GM04504 (cell line): ENCODE measurements around the gene PCSK9.

Experiments
- DNase-seq: peaks from one replicate; pipeline ENCODE4 v3.0.0-alpha.2; 2012; ENCODE audit warnings: low read depth

Gene PCSK9

DNA sequence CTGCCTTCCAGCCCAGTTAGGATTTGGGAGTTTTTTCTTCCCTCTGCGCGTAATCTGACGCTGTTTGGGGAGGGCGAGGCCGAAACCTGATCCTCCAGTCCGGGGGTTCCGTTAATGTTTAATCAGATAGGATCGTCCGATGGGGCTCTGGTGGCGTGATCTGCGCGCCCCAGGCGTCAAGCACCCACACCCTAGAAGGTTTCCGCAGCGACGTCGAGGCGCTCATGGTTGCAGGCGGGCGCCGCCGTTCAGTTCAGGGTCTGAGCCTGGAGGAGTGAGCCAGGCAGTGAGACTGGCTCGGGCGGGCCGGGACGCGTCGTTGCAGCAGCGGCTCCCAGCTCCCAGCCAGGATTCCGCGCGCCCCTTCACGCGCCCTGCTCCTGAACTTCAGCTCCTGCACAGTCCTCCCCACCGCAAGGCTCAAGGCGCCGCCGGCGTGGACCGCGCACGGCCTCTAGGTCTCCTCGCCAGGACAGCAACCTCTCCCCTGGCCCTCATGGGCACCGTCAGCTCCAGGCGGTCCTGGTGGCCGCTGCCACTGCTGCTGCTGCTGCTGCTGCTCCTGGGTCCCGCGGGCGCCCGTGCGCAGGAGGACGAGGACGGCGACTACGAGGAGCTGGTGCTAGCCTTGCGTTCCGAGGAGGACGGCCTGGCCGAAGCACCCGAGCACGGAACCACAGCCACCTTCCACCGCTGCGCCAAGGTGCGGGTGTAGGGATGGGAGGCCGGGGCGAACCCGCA, at the start of gene PCSK9:
Gene PCSK9, plus strand, starts transcription at position 207 of the 741 bp plus-strand sequence. Its CDS starts 290 bp downstream, at position 497.
- no peak for DNase-seq

DNA sequence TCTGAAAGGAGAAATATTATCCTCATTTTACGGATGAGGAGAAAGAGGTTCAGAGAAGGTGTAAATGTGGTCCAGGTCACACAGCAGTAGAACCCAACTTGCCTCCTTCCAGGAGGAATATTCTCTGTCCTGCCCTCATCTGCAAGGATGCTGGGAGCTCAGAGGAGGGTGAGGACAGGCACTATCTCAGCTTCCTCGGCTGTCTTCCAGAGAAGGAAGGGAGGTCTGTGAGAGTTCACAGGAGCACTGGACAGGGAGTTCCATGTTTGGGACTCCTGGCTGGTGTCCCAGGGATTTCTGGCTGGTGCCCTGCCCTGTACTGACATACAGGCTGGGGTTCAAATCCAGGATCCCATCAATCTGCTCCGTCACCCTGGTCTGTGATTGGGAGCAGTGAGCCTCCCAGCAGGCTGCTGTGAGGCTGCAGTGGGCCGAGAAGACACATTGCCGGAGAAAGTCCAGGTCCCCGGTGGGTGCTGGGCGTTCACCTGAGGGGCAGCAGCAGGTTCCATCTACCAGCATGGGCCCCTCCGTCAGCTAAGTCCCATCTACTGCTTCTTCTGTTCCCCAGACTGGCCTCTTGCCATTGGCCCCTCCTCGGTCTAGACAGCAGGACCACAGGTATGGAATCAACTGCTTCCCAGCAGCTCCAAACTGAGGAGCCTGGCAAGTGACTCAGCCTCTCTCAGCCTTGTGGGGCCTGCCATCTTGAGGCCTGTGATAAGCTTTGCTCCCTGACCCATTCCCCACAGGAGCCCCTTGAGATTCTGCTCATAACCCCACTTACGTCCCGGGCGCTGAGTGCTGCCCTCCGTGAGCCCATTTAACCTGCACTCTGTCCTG, 49.2 kb upstream of the PCSK9 start:
- DNase-seq = no peak

DNA sequence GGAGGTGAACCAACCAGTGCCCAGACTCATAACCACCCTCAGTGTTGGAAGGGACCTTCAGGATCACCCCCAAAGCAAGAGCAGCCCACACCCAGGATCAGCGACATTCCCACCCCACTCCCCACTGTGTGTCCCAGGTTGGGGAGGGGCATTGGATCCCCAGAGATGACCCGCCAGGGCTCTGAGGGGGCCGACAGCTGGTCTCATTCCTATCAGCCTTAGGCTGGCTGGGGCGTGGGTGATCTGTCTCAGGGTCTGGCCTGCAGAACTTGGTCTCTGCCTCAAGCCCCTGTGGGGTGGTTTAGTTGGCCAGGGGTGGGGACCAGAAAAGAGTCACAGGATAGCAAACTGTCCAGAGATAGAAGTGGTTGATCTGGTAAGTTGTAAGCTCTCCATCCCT, 48.4 kb upstream of the PCSK9 start:
- DNase-seq = no peak

GRCh38 chr1:54991939-54992338, 47.4 kb upstream of the PCSK9 start:
- DNase-seq = no peak

GRCh38 chr1:54993140-54993539, 46.2 kb upstream of the PCSK9 start:
- DNase-seq = no peak

- no peak for DNase-seq
Measured at GRCh38 chr1:54994355-54994990, 44.9 kb upstream of the PCSK9 start.

DNA sequence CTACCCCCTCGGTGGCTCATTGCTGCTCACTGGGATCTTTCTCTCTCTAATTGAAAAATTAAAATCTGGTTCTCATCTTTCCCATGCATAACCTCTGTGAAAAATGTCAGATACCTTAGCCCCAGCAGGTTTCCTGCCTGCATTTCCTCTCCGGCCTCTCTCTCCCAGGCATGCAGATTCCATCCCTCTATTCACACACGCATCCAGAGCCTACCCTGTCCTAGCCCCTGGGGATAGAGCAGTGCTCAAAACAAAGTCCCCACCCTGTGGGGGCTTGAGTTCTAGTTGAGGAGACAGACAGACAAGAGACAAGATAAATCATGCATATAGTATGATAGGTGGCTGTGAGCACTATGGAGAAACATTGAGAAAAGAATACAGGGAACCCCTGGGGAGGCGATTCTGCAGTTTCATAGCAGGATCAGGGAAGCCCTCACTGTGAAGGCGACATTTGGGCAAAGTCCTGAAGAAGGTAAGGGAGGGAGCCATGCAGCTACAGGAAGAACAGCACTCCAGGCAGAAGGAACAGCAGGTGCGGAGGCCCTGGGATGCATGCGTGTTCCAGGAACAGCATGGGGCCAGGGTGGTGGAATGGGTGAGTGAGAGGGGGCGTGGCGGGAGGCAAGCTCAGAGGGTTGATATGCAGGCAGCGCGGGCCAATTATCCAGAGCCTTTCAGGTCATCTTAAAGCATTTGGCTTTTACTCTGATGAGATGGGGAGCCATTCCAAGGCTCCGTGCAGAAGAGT, 44.2 kb upstream of the PCSK9 start:
- DNase-seq = no peak

DNA sequence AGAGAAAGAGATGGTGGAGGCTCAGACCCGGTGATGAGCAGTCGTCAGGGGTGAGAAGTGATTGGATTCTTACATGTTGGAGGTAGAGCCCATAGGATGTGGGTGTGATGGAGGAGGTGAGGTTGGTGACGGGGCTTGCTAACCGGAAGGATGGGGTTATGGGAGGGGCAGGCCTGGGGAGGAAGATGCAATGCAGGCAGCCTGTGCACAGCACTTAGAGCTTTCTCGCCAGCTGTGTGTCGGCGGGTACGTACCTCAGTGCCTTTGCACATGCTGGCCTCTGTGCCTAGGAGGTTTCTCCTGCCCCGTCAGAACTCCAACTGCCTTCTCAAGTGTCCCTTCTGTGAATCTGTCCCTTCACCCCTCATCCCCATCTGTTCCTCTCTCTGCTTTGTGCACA, 43.5 kb upstream of the PCSK9 start:
- no peak for DNase-seq

DNA sequence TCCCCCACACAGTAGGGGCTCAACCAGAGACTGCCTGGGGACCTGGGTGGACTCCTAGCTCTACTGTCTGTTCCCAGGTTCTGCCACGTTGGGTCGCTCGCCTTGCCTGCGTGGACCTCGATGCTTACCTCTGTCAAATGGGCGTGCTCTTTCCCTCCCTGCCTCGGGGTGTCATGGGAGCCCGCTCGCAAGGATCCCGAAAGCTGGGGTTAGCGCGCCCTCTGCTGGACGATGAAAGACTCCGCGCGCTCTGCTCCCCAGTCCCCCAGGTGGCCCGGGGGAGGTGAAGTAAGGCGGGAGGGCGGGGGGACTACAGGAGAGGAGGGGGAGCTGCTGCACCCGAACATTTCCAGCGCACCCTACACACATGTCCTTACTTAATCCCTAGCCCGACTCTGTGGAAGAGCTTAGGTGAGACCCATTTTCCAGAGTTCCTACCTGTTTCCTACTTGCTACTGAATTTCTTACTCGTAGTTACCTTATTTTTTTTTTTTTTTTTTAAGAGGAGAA, 42.9 kb upstream of the PCSK9 start:
- no peak for DNase-seq

GRCh38 chr1:54996869-54997710, 42.3 kb upstream of the PCSK9 start:
- DNase-seq = no peak

- no peak for DNase-seq
Measured at GRCh38 chr1:54997711-54997986, 41.7 kb upstream of the PCSK9 start.

DNA sequence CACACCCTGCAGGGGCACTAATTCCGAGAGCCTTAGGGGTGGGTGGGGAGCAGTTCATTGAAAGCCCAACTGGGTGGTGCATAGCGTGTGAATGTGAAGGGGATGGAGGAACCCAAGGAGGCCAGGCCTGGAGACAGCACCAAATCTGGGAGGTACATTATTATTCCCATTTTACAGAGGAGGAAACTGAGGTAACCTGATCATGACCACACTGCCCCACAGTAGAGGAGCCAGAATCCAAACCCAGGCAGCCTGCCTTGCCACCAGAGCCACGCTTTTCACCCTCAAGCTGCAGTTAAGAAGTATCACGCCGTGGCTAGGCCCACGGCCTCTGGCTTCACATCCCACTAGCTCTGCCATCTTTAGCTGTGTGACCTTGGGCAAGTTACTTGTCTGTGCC, 41.2 kb upstream of the PCSK9 start:
- no peak for DNase-seq

DNA sequence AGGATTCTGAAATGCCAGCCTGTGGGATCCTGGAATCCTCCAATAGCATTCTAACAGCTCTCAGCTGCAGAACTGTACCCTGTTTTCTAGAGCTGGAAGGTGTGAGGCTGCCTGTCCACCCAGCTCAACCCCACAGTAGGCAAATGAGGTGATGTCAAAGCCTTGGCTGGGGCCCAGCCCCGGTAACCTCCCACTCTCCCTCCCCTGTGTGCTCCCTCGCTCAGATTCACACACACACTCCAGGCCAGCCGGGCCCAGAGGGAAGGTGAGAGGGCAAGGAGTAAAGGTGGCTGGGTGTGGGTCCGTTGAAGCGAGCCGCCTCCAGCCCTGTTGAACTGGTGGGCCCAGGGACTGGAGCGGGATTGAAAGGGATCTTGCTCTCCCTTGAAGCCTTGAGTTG, 40.7 kb upstream of the PCSK9 start, which contains the start of gene BSND:
Gene BSND, plus strand, starts transcription at position 257 of the 400 bp plus-strand sequence. CDS start 254 bp downstream, outside the sequence.
- DNase-seq = no peak

- DNase-seq = no peak
Measured at GRCh38 chr1:55000110-55001085, 39.0 kb upstream of the PCSK9 start.

- no peak for DNase-seq
Measured at GRCh38 chr1:55001311-55001710, 38.0 kb upstream of the PCSK9 start.

DNA sequence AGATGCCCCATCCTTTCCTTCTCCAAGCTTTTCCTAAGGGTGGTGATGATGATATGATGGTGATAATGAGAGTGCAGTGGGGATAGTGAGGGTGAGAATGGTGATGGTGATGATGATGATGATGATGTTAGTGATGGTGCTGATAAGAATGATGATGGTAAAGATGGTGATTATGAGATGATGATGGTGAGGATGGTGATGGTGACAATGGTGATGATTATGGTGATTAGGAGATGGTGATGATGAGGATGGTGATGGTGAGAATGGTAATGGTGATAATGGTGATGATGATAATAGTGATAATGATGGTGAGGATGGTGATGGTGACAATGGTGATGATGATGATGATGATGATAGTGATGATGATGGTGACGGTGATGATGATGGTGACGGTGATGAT, 36.7 kb upstream of the PCSK9 start:
- DNase-seq = no peak

- no peak for DNase-seq
Measured at GRCh38 chr1:55005351-55006140, 33.8 kb upstream of the PCSK9 start.

DNA sequence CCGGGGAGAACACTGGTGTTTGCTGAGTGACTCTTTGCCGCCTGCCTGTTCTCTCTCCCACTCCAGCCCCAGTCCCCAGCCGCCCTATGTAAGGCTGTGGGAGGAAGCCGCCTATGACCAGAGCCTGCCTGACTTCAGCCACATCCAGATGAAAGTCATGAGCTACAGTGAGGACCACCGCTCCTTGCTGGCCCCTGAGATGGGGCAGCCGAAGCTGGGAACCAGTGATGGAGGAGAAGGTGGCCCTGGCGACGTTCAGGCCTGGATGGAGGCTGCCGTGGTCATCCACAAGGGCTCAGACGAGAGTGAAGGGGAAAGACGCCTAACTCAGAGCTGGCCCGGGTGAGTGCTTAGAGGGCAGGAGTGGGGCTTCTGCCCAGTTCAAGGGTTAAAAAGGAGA, 32.4 kb upstream of the PCSK9 start:
- DNase-seq = no peak

- DNase-seq = peak; percentile 44
Measured at GRCh38 chr1:55007625-55008024, 31.7 kb upstream of the PCSK9 start.
